Activated CD8-positive, alpha-beta memory T cell treated with anti-CD3 and anti-CD28 coated beads for 24 hours (primary cell): ENCODE measurements around the gene FRMD8.
"Not testable (repeated sequence)": the region's sequence is repeated elsewhere in the genome, so short reads cannot be mapped to it uniquely, and the experiment has no call there.

Source experiments
- DNase-seq: peaks from one replicate; pipeline ENCODE4 v3.0.0-alpha.2; 2020

Gene FRMD8

DNA sequence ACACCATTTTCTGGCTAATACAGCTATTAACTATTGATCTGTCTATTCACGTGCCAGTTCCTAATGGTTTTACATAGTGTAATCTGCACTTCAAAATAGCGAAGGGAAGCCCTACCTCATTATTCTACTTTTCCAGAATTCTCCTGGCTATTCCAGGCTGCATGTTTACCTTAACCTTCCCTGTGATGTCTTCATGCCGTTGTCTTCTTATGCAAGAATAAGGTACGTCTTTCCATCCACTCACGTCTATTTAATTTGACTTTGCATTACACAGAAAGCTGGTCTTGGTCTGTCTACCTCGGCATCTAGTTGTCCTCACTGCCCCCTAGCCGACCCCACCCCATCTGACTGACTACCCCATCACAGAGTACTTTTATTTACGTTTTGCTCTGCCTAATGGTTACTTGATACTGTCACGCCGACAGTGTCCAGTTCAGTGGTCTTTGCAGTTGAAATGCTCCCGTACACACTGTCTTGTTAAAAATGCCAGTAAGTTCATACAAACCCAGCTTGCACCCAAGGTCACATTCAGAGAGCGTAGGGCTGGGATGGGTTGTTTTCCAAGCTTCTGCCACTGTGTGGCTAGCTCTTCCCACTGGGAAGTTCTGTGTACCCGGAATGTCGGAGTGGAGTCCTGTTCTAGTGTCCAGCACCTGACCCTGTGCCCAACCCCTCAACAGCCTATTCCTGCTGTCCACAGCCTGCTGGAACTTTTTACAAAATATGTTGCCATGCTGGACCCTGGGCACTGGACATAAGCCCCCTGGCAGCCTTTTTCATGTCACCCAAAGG is 51.2 kb downstream of the FRMD8 start:
- peak; percentile 38 for DNase-seq

GRCh38 chr11:65438257-65439151 is 52.1 kb downstream of the FRMD8 start:
- DNase-seq = no peak

DNA sequence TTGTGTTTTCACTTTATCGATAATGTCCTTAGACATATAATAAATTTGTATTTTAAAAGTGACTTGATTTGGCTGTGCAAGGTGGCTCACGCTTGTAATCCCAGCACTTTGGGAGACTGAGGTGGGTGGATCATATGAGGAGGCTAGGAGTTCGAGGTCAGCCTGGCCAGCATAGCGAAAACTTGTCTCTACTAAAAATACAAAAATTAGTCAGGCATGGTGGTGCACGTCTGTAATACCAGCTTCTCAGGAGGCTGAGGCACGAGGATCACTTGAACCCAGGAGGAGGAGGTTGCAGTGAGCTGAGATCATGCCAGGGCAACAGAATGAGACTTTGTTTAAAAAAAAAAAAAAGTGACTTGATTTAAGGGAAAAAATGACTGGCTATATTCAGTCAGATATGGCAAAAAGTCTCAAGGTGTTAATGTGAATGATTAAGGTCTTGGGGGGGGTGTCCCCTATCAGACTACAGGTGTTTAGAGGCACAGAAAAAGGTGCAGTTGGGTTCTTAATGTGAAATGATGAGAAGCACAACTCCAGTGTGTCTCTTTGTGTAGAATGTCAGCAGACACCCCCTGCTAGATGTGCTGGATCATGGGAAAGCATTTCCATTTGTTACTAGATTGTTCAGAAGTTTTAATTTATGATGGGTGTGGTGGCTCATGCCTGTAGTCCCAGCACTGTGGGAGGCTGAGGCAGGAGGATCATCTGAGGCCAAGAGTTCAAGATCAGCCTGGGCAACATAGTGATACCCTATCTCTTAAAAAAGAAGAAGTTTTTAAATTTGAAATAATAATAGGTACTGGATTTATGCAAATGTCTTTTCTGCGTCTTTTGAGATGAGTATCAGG is 53.1 kb downstream of the FRMD8 start:
- peak; percentile 43 for DNase-seq

DNA sequence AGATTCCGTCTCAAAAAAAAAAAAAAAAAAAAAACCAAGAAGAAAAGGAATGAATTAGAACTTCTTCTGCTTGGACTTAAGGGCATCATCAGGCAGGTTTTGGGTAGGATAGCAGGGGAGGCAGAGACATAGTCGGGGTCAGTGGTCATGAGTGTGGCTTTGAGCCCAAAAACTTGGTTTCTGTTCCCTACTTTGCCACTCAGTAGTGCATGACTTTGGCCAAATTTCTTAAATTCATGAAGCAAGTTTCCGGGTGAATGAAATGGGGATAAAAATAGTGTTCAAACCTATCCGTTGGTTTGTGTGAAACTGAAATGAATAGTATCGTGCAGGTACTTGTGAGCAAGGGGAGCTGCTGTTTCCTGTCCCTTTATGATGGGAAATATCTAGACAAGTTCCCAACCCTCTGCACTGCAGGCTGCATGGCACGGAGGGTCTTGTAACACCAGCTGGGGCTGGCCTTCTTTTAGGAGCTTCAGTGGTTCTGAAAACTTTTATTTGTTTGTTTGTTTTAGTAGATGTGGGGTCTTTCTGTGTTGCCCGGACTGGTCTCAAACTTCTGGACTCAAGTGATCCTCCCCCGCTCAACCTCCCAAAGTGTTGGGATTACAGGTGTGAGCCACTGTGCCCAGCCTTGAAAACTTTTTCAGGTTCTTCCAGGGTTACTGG is 54.5 kb downstream of the FRMD8 start:
- peak; percentile 56 for DNase-seq

DNA sequence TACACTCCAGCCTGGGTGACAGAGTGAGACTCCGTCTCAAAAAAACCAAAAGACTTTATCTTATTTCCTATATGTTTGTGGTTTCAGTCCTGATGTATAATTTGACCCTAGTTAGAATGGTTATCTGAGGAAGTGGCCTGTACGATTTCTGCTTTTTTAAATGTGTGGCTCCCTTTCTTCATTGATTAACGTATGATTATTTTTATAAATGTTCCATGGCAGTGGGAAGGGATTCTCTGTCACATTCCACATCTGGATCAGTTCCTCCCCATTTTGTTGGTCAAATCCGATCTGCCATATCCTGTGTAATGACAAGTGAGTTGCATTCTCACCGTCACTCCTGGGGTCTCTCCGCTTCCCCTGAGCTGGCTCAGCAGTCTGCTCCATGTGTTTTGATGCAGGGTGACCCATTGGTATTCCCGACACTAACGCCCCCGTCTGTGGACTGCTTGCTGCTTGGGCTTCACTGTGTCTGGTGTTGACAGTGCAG is 56.5 kb downstream of the FRMD8 start:
- peak; percentile 48 for DNase-seq

GRCh38 chr11:65444314-65445051 is 58.0 kb downstream of the FRMD8 start:
- DNase-seq = peak; percentile 54

DNA sequence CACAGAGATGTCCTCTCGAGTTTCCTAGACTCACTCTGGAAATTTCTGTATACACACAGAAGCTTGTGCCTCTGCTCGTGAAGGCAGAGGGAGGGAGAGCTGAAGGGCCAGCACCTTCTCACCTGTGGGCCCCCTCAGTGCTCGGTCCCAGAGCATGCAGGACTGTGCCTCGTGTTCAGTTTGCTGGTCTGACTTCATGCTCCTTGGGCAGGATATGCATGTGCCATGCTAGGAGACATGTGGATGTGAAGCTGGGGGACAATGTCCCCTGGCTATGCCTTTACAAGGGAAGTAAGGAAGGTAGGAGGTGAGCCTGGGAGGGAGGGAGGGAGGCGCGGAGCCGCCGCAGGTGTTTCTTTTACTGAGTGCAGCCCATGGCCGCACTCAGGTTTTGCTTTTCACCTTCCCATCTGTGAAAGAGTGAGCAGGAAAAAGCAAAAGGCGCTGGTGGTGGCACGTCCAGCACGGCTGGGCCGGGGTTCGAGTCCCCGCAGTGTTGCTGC is 58.7 kb downstream of the FRMD8 start:
- peak; percentile 52 for DNase-seq

GRCh38 chr11:65445604-65446445 is 59.4 kb downstream of the FRMD8 start:
- DNase-seq = peak; percentile 55

- peak; percentile 54 for DNase-seq
Measured at GRCh38 chr11:65446446-65447277, 60.2 kb downstream of the FRMD8 start.

DNA sequence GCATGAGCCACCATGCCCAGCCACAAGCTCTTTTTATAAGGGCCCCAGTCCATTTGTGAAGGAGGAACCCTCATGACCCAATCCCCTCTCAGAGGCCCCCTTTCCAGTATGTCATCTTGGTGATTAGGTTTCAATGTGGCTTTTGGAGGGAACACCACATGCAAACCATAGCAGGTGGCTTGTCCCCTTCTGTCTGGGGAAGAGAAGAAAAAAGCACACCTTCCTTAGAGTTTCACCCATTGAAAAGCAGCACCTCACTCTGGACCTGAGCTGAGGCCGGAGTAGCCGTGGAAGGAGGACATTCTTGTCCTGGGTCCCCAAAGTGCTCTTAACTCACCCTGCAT is 61.6 kb downstream of the FRMD8 start:
- DNase-seq = no peak

DNA sequence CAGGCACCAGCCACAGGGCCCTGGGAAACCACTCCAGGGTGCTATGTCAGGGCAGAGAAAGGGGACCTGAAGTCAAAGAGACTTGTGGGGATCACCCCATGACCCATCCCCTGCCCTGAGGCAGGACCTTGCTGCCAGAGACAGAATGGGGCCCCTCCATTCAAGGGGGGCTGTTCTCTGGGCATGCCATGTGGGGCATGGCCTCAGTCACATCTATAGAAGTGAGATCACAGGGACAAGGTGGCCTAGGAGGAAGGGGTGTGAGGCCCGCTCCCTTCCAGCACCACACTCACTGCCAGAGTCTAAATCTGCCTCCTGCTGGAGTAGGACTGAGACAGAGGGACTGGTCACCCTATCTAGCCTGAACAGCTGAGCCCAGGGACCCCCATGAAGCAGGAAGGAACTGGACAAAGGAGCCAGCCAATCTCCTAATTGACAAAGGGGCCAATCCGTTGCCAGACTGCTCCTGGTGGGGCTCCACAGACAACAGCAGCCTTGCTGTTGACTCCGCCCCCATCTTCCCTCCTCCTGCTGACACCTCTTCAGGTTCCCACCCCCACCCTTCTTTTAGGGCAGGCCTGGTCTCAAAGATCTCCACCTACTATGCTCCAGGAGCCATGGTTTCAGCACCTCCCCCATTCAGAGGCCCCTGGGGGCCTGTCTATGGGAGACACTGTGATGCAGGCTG is 62.1 kb downstream of the FRMD8 start:
- DNase-seq = peak; percentile 55

- DNase-seq = not testable (repeated sequence)
Measured at GRCh38 chr11:65451301-65451700, 64.9 kb downstream of the FRMD8 start.

- DNase-seq = not testable (repeated sequence)
Measured at GRCh38 chr11:65452259-65452658, 65.8 kb downstream of the FRMD8 start.

DNA sequence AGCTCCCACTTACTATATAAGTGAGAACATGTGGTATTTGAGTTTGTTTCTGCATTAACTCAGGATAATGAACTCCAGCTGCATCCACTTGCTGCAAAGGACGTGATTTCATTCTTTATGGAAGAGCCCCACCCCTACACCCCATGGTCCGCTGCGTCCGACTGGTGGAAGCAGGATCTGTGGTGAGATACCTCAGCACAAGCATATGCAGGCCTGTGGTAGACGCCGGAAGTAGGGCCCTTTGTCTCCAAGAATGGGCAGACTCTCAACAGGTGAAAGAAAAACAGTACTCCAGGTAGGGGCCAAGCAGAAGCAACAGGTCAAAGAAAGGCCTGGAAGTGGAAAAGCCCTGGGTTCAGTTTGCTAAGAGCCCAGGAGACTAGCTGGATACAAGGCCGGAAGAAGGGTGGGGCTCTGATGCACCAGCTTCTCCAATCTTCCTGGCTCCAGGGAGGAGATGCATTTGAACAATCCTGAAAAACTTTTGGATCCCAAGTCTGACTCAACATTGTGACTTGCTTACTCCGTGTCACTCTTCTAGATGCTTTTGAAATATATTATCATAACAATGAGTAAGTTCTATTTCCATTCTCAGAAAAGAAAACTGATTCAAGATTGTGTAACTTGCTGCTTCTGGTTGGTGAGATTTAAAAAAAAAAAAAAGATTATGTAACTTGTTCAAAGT is 66.5 kb downstream of the FRMD8 start:
- no peak for DNase-seq

- no peak for DNase-seq
Measured at GRCh38 chr11:65454311-65454695, 67.9 kb downstream of the FRMD8 start.

GRCh38 chr11:65454696-65455456 is 68.4 kb downstream of the FRMD8 start:
- peak; percentile 95 for DNase-seq

- no peak for DNase-seq
Measured at GRCh38 chr11:65456418-65456817, 70.0 kb downstream of the FRMD8 start.
